SU-DHL-6 (cell line): ENCODE results near the gene FLNB.

ENCODE experiments used
- H2AFZ ChIP-seq: fragments of 200-600 bp; sonication (generic); 2 replicates; pipeline ENCODE4 v1.6.1; 2014; ENCODE audit warnings: low read depth, mild to moderate bottlenecking, moderate library complexity, mixed read lengths, antibody characterized with exemption, low read length; ENCODE audit not compliant: severe bottlenecking
- H3F3A ChIP-seq: fragments of 200-600 bp; shearing (Covaris generic); 2 replicates; pipeline ENCODE4 v1.6.0; 2016; ENCODE audit warnings: antibody characterized with exemption, mild to moderate bottlenecking; ENCODE audit not compliant: insufficient read depth
- H3K27ac ChIP-seq: fragments of 200-600 bp; sonication (generic); 2 replicates; pipeline ENCODE4 v1.5.1; 2016; ENCODE audit warnings: low read depth, mild to moderate bottlenecking, low read length, moderate library complexity, mixed read lengths
- H3K27me3 ChIP-seq: fragments of 200-600 bp; sonication (generic), shearing (Covaris generic); 2 replicates; pipeline ENCODE4 v1.6.0; 2014; ENCODE audit warnings: mild to moderate bottlenecking, low read length
- H3K36me3 ChIP-seq: fragments of 200-600 bp; sonication (generic); 2 replicates; pipeline ENCODE4 v1.6.1; 2014; ENCODE audit warnings: mild to moderate bottlenecking, low read length, mixed read lengths
- H3K4me2 ChIP-seq: fragments of 300-600, 200-600 bp; shearing (Covaris generic), sonication (generic); 2 replicates; pipeline ENCODE4 v1.6.0; 2014; ENCODE audit warnings: low read length, low read depth, mild to moderate bottlenecking; ENCODE audit not compliant: poor library complexity, severe bottlenecking
- H3K4me3 ChIP-seq: fragments of 200-600 bp; sonication (generic); 2 replicates; pipeline ENCODE4 v1.5.1; 2014; ENCODE audit warnings: antibody characterized with exemption, low read length, mild to moderate bottlenecking, mixed read lengths; ENCODE audit not compliant: insufficient read depth, poor library complexity, severe bottlenecking
- H3K79me2 ChIP-seq: fragments of 200-600 bp; sonication (generic); 2 replicates; pipeline ENCODE4 v1.6.1; 2014; ENCODE audit warnings: mild to moderate bottlenecking, low read length, moderate library complexity; ENCODE audit not compliant: insufficient read depth
- H3K9ac ChIP-seq: fragments of 200-600 bp; sonication (generic); 2 replicates; pipeline ENCODE4 v1.7.0; 2014; ENCODE audit warnings: mild to moderate bottlenecking, low read length
- H3K9me2 ChIP-seq: fragments of 200-600 bp; sonication (generic); replicated peaks from 2 replicates; pipeline ENCODE4 v1.6.1; 2014; ENCODE audit warnings: low read length; ENCODE audit not compliant: insufficient read depth
- H3K9me3 ChIP-seq: fragments of 200-600 bp; sonication (generic); 2 replicates; pipeline ENCODE4 v1.6.1; 2014; ENCODE audit warnings: low read length, mixed read lengths; ENCODE audit not compliant: insufficient read depth
- H4K20me1 ChIP-seq: fragments of 200-600 bp; sonication (generic); 2 replicates; pipeline ENCODE4 v1.6.1; 2014; ENCODE audit warnings: low read depth, mild to moderate bottlenecking, antibody characterized with exemption, low read length, moderate library complexity, mixed read lengths
- EZH2phosphoT487 ChIP-seq: fragments of 200-600 bp; sonication (generic), shearing (Covaris generic); conservative IDR thresholded peaks from 2 replicates; pipeline ENCODE4 v1.6.1; 2018; ENCODE audit warnings: mild to moderate bottlenecking, antibody characterized with exemption, low read length, moderate library complexity, mixed read lengths
- TF ChIP-seq, protein P1 (sequence below): fragments of 200-600 bp; sonication (generic); IDR thresholded peaks from one replicate; pipeline ENCODE4 v1.5.1; 2017; ENCODE audit warnings: antibody characterized with exemption, mild to moderate bottlenecking, low read length, moderate library complexity; ENCODE audit not compliant: insufficient read depth, poor library complexity, severe bottlenecking

The FLNB gene

DNA sequence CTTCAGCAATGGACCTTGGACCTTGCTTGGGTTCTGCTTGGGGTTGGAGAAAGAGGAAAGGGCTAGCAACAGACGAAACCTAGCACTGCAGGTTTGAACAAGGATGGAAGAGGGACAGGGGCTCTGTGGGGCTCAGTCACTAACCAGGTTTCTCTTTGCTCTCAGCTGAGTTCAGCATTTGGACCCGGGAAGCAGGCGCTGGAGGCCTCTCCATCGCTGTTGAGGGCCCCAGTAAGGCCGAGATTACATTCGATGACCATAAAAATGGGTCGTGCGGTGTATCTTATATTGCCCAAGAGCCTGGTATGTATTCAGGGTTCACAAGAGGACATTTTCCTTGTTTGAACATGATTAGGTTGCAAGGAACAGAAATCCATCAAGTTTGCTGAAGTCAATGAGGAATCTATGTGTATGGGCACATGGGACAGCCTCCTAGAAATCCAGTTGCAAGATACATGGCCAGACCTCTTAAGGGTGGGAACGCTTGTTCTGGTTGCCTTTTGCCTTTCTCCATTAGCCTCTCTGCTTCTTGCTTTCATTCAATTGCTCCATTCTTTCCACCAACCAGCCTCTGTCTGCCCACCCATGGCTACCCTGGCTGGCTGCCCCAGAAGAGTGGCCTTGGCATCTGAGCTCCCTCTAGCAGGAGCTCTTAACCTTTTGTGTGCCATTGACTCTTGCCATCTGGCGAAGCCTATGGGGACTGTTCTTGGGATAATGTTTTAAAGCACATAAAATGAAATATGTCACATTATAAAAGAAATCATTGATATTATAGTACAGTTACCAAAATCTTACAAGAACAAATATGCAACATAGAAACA is 146.6 kb downstream of the FLNB start:
- H3K9me3 ChIP-seq, result no peaks in the 10 kb centered on the region
- H2AFZ ChIP-seq, result no peak overlapping the region
- no peaks in the 10 kb centered on the region for H3K9me2 ChIP-seq
- H3F3A ChIP-seq, result no peaks in the 10 kb centered on the region
- H3K9ac ChIP-seq, result no peak overlapping the region
- H3K27me3 ChIP-seq, result no peaks in the 10 kb centered on the region
- TF ChIP-seq, protein P1, sequence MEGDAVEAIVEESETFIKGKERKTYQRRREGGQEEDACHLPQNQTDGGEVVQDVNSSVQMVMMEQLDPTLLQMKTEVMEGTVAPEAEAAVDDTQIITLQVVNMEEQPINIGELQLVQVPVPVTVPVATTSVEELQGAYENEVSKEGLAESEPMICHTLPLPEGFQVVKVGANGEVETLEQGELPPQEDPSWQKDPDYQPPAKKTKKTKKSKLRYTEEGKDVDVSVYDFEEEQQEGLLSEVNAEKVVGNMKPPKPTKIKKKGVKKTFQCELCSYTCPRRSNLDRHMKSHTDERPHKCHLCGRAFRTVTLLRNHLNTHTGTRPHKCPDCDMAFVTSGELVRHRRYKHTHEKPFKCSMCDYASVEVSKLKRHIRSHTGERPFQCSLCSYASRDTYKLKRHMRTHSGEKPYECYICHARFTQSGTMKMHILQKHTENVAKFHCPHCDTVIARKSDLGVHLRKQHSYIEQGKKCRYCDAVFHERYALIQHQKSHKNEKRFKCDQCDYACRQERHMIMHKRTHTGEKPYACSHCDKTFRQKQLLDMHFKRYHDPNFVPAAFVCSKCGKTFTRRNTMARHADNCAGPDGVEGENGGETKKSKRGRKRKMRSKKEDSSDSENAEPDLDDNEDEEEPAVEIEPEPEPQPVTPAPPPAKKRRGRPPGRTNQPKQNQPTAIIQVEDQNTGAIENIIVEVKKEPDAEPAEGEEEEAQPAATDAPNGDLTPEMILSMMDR, result no peak
- no peak for TF ChIP-seq EZH2phosphoT487
- no peak overlapping the region for H3K27ac ChIP-seq
- H3K4me3 ChIP-seq, result no peak overlapping the region
- H3K79me2 ChIP-seq, result no peaks in the 10 kb centered on the region
- H3K36me3 ChIP-seq, result no peaks in the 10 kb centered on the region
- no peak overlapping the region for H3K4me2 ChIP-seq
- no peaks in the 10 kb centered on the region for H4K20me1 ChIP-seq

DNA sequence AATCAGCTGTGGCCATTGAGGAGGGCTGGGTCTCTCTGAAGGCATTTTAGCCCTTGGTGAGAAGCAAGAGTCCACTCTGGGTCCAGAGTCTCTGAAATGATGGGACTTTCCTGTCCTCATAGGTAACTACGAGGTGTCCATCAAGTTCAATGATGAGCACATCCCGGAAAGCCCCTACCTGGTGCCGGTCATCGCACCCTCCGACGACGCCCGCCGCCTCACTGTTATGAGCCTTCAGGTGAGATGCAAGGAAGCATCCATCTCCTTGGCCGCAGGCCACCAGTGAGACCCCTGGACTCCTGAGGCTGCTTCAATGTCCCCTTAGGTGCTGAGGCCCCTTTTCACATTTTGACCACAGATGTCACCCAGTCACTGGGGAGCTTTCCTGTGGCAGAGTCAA is 147.6 kb downstream of the FLNB start:
- no peak overlapping the region for H3K27ac ChIP-seq
- no peak for TF ChIP-seq EZH2phosphoT487
- TF ChIP-seq, protein P1, result no peak

DNA sequence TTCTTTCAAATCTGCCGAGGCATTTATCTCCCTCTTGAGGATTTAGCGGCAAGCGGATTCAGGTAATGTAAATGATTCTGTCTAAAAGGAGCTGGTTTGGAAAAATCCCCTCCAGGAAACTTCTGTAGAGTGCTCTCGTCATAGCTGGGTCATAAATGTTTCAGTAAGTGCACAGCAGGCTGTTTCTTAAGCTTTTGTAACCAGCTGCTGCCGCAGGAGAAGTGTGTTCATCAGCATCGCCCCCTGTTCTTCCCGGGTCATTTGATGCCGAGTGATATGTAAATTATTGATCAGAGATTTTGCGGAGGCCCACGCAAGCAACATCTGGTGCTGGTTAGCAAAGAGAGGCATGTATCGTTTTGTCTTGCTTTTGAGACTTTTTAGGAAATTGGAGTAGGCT is 149.5 kb downstream of the FLNB start:
- H3F3A ChIP-seq, result no peaks in the 10 kb centered on the region
- no peak overlapping the region for H3K27ac ChIP-seq
- no peak overlapping the region for H2AFZ ChIP-seq
- TF ChIP-seq EZH2phosphoT487, result no peak
- TF ChIP-seq, protein P1, result no peak
- no peaks in the 10 kb centered on the region for H3K79me2 ChIP-seq
- no peak overlapping the region for H3K9ac ChIP-seq
- no peaks in the 10 kb centered on the region for H3K9me3 ChIP-seq
- no peaks in the 10 kb centered on the region for H3K9me2 ChIP-seq
- no peak overlapping the region for H3K4me2 ChIP-seq
- no peaks in the 10 kb centered on the region for H3K36me3 ChIP-seq
- no peaks in the 10 kb centered on the region for H4K20me1 ChIP-seq
- H3K27me3 ChIP-seq, result no peaks in the 10 kb centered on the region
- no peak overlapping the region for H3K4me3 ChIP-seq

More for the DNA sequence above, 147.6 kb downstream of the FLNB start:
- Histone ChIP-seq H4K20me1 (no peaks in the 10 kb centered on the region), H3K79me2 (no peaks in the 10 kb centered on the region), H3F3A (no peaks in the 10 kb centered on the region), H3K9ac (no peak overlapping the region), H3K27me3 (no peaks in the 10 kb centered on the region), H3K4me2 (no peak overlapping the region), H2AFZ (no peak overlapping the region), H3K4me3 (no peak overlapping the region), H3K9me3 (no peaks in the 10 kb centered on the region), H3K9me2 (no peaks in the 10 kb centered on the region), H3K36me3 (no peaks in the 10 kb centered on the region)
